ENCODE results near the gene STAT5B.
"Not testable (repeated sequence)": the region's sequence is repeated elsewhere in the genome, so short reads cannot be mapped to it uniquely, and the experiment has no call there.

Gene STAT5B

DNA sequence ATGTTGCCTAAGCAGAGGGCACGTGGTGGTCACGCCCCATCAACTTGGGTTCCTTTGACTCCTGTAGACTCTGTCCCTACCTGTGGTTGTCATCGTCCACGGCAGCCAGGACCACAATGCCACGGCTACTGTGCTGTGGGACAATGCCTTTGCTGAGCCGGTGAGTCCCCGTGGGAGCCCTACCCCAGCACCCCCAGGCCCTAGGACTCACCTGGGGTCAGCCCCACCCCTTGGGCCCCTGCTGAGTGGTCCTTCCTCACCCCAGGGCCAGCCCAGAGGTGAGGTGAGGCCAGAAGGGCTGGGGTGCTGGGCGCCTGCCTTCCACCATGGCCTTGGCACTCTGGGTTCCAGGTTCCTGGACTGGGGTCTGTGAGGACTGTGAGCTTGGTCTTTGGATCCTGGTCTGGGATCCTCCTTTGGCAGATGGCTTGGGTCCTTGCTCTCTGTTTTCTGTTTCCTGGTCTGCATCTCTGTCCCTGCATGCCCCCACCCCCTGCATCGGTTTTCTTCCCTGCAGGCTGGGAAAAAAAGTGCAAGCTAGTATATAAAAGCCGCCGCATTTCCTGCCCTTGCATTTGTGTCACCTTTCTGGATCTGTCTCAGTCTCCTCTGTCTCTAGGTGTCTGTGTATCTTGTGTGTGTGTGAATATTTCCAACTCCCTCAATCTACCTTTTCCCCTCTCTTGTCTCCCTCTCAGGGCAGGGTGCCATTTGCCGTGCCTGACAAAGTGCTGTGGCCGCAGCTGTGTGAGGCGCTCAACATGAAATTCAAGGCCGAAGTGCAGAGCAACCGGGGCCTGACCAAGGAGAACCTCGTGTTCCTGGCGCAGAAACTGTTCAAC is 29.6 kb upstream of the STAT5B start:
- DNase-seq = no peak

DNA sequence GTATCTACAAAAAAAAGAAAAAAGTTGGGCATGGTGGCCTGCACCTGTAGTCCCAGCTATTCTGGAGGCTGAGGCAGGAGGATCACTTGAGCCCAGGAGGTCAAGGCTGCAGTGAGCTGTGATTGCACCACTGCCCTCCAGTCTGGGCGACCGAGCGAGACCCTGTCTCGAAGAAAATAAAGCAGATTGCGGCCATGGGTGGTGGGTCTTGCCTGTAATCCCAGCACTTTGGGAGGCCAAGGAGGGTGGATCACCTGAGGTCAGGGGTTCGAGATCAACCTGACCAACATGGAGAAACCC is 28.8 kb upstream of the STAT5B start:
- not testable (repeated sequence) for DNase-seq

DNA sequence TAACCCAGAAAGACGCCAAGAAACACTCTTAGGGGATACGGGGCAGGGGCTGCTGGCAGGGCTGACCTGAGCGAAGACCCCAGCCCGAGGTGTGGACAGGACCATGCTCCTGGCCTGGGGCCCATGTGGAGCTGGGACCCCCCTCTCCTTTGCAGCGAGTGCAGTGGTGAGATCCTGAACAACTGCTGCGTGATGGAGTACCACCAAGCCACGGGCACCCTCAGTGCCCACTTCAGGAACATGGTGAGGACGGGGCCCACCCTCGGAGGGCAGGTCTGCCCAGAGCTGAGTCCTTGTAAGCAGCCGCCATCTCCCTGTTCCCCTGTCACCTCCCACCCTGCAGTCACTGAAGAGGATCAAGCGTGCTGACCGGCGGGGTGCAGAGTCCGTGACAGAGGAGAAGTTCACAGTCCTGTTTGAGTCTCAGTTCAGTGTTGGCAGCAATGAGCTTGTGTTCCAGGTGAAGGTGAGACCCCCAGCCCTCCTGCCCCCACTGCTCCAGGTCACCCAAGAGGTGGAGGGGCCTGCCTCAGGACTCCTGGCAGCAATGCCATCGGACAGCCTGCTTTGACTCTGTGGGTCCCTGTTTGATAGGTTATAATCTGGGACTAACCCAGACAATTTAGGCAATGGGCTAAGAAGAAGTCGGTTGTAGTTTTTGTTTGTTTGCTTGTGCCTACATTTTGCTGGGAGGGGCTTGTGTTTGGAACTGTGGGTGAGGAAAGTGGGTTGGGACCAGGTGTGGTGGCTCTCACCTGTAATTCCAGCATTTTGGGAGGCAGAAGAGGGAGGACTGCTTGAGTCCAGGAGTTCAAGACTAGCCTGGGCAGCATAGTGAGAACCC is 28.2 kb upstream of the STAT5B start:
- no peak for DNase-seq

DNA sequence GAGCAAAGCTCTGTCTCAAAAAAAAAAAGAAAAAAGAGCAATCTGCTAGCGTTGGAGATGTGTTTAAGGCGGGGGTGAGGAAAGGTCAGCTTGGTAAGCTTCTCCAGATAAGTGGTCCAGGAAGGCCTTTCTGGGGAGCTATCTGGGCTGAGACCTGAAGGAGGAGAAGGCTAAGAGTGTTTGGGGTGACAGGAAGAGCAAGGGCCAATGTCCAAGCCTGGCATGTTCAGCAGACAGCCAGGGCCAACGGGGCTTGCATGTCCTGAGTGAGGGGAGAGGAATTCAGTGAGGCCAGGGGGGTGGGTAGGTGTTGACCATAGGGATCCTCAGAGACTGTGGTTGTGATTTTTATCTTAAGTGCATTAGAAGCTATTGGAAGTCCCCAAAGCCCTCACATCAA is 27.5 kb upstream of the STAT5B start:
- no peak for DNase-seq

DNA sequence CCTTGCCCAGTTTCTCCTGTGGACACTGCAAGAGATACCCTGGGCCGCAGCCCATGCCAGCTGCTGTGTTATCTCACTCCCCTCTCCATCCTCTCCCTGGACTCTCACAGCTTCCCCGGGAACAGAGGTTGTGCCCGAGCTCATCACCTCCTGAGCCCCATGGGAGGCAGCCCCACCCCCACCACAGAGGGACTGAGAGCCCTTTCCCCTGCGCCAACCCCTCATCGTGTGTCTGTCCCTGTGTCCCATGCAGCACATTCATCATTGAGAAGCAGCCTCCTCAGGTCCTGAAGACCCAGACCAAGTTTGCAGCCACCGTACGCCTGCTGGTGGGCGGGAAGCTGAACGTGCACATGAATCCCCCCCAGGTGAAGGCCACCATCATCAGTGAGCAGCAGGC is 24.8 kb upstream of the STAT5B start:
- no peak for DNase-seq

DNA sequence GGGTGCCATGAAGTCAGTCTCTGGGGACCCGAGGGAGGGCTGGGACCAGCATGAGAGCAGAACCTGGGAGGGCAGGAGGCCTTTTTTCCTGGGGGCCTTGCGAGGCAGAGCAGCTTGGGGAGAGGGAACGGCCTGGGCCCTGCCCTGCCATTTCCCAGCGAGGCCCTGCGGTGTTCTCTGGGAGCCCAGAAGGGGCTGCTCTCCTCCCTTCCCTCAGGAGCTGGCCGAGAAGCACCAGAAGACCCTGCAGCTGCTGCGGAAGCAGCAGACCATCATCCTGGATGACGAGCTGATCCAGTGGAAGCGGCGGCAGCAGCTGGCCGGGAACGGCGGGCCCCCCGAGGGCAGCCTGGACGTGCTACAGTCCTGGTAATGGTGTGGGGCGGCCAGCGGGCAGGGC is 23.7 kb upstream of the STAT5B start:
- DNase-seq = not testable (repeated sequence)

DNA sequence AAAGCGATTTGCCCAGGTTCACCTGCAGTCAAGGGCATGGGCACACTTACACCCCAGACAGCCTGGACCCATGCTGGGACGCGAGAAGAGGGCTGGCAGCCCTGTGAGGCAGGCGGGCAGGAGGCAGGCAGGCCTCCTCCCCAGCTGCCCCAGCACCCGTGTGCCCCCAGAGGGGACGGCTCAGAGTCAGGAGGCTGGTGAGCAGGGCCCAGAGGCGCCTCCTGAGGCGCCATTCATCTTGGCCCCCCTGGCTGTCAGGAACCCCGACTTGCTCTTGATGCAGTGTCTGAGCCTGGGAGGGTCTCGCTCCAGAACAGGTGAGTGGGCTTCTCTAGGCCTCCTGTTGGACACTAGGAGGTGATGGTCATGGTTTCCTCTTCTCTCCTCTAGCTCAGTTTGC is 23.2 kb upstream of the STAT5B start:
- DNase-seq = not testable (repeated sequence)

DNA sequence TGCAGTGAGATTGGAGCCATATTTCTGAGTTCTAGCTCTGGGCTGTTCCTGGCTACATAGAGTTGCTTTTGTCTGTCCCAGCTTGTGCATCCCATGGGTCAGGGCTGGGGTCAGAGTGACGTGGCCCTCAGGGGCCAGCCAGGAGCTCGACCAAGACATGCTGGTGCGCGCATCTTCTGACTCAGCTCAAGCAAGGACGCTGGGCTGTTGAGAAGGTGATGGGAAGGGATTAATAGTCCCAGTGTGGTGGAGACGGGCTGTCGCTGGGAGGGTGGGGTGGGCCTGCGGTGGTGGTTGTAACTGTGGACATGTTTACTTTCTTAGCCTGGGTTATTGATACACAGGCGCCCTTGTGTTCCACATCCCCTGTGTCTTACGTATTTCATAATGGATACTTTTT is 21.6 kb upstream of the STAT5B start:
- not testable (repeated sequence) for DNase-seq

DNA sequence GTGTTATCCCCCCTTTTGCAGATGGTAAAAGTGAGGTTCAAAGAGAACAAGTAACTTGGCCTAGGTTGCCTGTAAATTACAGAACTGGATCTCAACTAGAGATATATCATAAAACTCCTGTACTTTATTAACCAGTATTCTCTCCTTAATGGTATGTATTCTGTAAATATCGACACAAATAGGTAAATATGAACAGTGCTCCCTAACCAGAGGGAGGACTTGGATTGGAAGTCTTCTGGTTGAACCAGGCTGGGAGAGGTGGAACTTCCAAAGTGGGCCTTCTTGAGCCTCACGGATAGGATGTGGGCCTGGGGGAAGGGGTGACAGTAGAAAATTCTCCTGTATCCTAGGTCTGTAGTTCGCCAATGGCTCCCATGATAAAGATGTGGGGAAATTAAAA is 19.8 kb upstream of the STAT5B start:
- no peak for DNase-seq

DNA sequence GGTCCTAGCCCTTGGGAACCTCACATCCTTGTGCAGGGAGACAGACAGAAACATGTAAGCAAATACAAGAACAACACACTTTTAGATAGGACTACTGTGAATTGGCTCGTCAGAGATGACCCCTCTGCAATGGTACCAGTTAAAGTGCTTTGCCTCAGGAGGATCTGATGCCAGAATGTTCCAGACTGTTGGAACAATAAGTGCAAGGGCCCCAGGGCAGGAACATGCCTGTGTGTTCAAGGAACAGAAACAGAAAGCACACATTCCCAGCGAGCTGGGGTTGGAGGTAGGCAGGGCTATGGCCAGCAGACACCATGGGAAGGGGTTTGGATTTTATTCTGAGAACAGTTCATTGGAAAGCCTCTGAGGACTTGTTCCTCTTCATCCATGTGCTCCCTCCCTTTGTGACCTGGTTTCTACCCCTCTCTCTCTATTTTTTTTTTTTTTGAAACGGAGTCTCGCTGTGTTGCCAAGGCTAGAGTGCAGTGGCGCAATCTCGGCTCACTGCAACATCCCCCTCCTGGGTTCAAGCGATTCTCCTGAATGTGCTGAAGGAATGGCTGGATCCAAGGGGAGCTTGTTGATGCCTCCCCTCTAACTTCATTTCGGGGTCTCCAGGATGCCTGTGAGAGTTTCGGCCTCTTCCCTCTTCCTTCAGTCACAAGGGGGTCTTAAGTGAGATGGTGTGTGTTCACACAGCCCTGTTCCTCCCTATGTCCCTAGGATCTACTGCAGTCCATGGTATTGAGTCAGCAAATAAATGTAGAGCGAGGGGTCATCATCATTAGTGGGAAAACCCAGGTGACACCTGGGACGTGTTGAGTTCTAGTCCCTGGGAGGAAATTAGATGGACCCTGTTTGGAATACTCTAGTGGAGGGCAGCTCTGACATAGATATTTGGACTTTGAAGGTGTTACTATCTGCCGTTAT is 18.5 kb upstream of the STAT5B start:
- no peak for DNase-seq

DNA sequence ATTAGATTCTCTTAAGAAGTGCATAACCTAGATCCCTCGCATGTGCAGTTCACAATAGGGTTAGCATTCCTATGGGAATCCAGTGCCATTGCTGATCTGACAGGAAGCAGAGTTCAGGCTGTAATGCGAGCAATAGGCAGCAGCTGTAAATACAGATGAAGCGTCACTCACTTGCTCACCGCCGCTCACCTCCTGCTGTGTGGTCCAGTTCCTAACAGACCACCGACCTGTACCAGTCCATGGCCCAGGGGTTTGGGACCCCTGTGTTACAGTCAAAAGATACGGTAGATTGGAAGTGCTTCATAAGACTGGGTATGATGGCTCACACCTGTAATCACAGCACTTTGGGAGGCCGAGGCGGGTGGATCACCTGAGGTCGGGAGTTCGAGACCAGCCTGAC is 14.9 kb upstream of the STAT5B start:
- DNase-seq = no peak

DNA sequence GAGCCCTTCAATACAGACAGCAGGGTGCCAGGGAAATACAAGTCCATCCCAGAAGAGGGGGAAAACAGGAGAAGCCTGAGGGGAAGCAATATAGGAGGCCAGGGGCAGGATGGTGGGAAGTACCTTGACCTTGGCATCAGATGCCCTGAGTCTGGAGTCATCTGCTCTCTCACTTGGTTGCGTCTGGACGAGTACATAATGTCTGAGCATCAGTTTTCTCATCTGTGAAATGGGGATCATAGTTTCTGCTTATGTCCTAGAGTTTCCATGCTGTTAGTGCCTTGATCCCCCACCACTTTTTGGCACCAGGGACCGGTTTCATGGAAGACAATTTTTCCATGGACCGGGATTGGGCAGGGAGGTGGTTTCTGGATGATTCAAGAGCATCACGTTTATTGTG is 14.4 kb upstream of the STAT5B start:
- DNase-seq = no peak

DNA sequence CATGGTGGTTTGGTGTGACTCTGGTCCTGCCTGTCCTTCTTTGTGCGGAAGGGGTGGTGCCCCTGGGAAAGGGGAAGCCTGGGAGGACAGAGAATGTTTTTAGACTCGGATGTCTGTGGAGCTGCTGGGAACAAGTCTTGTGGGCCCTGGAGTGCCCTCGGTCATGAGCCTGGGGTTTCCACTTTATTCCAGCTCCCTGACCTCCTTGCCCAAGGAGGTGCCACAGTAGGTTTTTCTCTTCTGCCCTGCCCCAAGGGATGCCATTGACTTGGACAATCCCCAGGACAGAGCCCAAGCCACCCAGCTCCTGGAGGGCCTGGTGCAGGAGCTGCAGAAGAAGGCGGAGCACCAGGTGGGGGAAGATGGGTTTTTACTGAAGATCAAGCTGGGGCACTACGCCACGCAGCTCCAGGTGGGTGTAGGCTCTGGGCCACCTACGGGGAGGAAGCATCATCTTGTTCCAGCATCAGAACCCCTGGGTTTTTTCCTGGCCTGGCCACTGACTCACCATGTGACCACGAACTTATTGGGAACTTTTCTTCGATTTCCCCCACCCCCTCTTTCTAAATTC is 13.5 kb upstream of the STAT5B start:
- no peak for DNase-seq

DNA sequence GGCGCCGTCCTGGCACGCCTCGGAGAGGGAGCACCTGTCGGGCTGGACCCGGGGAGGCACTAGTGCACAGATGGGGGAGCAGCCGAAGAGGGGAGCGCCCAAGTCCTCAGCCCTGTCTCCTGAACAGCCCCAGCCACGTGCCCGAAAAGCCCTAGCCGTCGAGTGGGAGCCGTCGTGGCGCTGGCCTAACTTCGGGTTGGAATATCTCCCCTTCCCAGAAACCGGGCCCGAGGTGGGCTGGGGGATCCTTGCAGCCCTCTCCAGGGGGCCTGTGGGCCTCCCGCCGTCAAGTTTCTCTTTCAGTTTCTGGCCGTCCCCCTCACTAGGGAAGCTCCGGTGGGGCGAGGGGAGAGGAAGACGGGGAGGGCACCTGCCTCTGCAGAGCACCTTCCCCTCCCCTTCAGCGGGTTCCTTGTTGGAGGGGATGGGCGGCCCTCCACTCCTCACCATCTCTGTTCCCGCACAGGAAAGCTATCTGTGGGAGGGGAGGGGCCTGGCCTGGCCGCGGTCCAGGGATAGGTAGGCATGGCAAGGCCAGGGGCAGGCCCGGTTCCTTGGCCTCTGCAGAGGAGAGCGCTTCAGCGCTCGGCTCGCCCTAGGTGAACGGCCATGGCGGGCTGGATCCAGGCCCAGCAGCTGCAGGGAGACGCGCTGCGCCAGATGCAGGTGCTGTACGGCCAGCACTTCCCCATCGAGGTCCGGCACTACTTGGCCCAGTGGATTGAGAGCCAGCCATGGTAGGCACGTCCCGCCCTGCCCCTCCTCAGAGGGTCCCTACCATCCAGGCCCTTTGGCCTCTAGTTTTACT is 12.8 kb upstream of the STAT5B start:
- DNase-seq = no peak

DNA sequence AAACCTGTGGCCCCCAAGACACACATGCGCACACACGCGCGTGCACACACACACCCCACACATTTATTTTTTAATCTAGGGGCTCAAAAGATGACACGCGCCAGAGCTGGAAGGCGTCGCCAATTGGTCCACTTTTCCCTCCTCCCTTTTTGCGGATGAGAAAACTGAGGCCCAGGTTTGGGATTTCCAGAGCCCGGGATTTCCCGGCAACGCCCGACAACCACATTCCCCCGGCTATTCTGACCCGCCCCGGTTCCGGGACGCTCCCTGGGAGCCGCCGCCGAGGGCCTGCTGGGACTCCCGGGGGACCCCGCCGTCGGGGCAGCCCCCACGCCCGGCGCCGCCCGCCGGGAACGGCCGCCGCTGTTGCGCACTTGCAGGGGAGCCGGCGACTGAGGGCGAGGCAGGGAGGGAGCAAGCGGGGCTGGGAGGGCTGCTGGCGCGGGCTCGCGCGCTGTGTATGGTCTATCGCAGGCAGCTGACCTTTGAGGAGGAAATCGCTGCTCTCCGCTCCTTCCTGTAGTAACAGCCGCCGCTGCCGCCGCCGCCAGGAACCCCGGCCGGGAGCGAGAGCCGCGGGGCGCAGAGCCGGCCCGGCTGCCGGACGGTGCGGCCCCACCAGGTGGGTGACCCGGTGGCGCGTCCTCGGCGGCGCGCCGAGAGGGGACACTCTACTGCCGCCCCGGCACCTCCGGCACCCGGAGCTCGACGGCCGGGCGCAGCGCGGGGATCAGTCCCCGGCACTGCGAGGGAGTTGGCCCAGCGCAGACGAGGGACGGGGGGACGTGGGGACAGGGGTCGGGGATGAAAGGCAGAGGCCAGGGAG is 12.0 kb upstream of the STAT5B start, which contains the start of gene STAT5A:
STAT5A (plus strand) TSS at position 522 of the 826 bp plus-strand sequence. CDS start 914 bp downstream, outside the sequence.
- peak in 1 of 2 experiments; percentile 60 for DNase-seq

DNA sequence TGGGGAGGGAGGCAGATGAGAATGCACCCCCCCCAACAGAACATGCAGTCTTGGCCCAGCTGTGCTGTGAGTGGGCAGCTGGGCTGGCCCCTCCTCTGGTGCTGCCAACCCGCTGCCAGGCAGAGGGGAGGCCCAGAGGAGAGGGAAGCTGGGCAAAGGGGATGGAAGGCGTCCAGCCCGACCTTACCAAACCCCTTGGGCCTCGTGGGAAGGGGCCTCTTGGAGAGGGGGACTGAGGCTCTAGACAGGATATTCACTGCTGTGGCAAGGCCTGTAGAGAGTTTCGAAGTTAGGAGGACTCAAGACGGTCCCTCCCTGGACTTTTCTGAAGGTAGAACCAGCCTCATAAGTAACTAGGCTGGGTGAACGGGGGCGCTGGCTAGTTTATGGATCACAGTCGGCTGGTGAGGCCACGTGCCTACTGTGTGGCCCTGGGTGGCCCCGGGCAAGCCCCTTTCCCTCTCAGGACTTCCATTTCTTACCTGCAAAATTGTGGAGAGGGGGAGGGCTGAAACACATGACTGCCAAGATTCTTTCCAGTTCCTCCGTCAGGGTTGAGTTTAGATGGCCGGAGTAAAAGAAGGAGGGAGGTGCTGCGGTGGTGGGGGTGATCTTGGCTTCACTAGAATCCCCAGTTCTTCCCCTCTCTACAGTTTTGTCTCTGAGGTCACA is 11.2 kb upstream of the STAT5B start:
- no peak for DNase-seq

DNA sequence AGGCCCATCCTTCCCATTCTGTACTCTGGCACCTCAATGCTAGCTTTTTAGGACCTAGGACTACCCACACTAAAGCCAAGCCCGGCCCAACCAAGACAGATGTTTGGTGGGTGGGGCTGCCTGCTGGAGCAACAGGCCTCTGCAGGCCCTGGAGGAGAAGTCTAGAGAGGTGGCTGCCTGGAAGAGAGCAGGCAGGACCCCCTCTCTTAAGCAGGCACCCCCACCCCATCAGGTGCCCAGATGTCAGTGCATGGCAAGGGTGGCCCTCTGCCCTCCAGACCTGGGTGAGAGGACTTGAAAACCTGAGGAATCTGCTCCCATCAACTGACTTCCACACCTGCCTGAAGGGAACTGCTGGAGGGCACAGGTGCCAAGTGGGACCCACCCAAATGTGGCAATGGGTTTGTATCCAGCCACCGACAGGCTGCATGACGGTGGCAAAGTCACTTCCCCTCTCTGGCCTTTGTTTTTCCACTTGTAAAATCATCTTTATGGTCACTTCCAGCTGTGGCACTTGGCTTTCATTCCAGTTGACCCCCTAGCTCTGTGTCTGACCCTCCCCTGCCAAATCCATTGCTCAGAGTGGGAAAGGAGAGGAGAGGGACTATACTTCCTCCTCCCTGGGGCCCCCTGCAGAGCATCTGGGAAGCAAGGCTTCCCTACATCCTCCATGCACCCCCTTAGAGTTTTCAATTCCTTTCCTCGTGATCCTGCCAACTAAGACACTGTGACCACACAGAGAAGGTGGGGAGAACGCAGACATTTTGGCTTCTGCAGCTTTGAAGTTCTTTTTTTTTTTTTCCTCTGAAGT is 10.4 kb upstream of the STAT5B start:
- no peak for DNase-seq

DNA sequence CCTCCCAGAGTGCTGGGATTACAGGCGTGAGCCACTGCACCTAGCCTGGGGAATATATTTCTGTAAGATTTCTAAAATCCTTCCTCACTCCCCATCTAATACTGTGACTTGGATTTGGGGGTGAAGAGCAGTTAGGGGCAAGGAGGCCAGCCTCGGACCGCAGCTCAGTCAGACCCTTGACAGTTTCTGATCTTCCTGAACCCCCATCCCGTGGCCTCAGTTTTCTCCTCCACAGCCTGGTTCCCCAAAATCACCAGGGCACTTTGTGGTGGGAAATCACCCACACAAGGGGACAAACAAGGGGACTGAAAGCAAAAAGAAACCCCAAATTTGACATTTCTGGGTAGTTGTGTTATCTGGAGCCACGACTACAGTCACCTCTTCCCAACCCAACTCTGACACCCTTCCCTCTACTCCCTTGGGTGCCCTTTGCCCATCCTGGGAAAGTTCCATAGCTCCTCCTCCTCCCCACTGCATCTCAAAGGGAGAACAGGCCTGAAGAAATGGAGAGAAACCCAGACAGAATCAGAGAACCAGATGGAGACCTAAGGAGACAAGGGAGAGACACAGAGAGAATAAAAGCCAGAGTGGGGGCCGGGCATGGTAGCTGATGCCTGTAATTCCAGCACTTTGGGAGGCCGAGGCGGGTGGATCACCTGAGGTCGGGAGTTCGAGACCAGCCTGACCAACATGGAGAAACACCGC is 9.3 kb upstream of the STAT5B start:
- DNase-seq = no peak

DNA sequence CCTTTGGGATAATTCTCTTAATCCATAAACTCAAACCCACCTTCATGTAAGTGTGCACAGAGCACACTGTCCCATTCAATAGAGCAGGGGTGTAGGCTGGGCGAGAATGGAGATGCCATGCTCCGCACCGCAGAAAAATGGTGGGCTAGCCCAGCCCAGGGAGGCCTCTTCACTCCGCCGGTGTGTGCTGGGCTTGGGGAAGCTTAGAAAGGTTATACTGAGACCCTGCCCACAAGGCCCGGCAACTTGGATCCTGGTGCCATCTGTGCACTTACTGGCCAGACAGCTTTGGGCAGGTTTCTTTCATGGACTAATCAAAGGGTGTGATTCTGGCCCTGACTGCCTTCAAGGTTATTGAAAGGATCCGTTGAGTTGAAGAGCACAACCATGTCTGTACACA is 8.4 kb upstream of the STAT5B start:
- DNase-seq = no peak

Measured in SHP77 (cell line).